NCI-H526 (cell line): Measurements from ENCODE around the gene RBM5.
"Not testable (repeated sequence)": the region's sequence is repeated elsewhere in the genome, so short reads cannot be mapped to it uniquely, and the experiment has no call there.

Experiments
- DNase-seq, 2 experiments: peaks; one replicate each; lab custom pipeline; 2025; lab: John Stamatoyannopoulos, UW

Gene RBM5

DNA sequence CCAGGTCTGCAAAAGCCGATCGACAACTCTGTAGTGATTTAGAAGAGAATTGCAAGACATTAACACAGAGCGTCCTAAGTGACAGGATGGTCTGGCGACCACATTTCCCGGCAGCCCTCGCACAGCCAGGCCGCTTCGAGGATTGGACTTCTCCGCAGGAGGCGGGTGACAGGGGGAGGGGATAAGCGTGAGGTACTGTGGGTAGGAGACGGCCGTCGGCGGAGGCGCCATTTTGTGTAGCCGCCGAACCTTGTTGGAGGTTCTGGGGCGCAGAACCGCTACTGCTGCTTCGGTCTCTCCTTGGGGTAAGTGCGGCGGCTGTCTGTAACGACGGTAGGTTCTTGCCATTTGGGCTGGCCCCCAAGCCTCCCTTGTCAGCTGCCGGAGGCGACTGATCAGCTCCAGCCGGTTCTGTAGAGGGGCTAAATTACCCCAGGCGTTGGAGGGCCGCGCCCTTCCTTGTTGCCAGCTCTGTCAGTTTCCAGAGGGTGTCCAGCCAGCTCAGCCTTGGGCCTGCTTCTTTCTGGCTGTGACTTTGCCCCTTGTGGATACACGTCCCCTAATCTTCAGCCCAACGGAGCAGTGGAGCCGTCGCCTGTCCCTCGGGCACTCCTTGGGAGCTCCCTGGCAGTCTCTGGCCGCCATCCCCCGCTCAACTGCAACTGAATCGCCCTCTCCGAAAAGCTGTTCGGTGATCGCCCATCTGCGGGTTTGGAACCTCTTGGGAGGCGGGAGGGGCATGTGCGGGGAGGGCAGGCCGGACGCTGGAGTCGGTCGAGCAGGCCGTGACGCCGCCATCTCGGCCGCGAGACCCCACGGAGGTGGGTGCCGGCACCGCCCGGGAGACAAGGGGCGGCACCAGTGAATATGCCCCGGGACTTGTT is at the start of gene RBM5:
TSS of gene RBM5 (plus strand) at position 195 of the 884 bp plus-strand sequence. CDS start 1,516 bp downstream, outside the sequence.
- DNase-seq, result peak; percentile 82 to 93

DNA sequence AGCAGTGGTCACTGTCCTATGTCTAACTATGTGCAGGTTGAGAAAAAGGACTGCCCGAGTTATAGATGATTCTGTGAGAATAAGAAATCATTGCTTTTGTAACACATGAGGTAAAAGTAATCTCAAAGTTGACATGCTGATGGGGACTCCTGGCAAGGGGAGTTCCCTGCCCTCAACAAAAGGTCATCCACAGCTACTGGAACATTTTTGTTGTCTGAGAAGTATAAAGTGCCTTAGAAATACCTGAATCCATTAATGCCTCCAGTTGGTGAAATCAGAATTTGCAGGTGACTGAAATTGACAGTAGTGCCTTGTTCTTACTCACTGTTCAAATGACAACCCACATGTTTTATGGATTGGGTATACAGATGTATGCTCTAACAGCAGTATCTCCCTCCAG is 43.7 kb upstream of the RBM5 start:
- DNase-seq, result no peak

DNA sequence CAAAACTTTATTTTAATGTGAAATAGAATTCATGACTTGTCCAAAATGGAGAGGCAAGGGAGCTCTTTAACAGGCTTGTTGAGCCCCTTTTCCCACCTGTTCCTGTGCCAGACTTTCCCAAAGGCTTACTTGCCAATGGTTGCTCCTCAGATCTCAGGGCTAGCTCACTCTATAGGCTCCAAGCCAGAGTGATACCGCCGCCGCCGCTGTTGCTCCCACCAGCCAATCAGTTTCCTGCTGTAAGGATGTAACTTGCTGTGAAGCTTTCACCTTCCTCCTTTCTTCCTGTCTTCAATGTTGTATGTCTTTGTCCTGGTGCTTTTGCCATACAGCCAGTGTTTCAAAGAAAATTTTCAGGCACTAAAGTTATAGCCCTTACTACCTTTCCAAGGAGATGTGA is 41.3 kb upstream of the RBM5 start:
- DNase-seq, result no peak

- DNase-seq, result peak; percentile 95 to 96
Observed at GRCh38 chr3:50050361-50050760, 38.4 kb upstream of the RBM5 start.

DNA sequence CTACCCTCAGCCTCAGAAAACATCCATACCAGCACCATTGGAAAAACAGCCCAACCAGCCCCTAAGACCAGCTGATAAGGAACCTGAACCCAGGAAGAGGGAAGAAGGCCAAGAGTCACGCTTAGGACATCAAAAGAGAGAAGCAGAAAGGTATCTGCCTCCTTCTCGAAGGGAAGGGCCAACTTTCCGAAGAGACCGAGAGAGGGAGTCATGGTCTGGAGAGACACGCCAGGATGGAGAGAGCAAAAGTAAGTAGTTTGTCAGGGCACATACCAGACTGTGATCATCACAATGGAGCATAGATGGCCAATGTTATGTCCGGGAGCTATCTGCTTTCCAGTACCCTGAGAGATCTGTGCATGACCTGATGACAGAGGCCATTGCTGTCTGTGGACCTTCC is 31.0 kb upstream of the RBM5 start:
- no peak for DNase-seq

DNA sequence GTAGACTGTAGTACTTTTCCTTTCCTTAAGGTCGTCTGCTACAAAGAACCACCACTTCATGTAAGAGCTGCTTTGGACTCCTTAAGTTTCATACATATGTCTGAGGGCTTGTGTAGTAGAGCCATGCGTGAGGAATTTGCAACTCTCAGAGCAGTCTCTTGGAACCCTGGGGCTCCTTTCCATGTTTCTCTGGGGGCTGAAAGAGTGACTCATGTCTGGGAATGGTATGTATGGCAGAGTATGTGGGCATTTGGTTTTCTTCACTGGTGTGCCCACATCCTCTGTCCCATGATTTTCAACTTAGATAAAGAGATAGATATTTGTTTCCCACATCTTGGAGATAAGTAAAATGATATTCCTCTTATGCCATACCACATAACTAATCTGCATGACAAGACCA is 20.6 kb upstream of the RBM5 start:
- no peak for DNase-seq

GRCh38 chr3:50078091-50078490 is 10.6 kb upstream of the RBM5 start:
- no peak for DNase-seq

DNA sequence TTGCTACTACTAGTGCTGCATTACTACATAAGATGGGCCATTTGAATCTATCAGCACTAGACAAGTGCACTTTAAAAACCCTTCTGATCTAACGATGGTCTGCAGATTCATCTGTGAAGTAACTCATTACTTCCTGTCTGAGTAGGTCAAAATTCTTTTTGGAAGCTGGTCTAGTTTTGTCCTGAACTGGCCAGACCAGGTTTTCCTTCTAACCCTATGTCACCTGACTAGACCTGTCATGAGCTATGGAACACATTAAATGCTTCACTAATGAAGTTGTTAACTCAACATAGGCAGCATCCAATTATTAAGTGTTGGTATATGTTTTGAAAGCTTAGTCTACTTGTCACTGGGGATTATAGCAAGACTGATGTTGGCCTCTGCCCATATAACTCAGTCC is 10.1 kb upstream of the RBM5 start:
- DNase-seq, result no peak

GRCh38 chr3:50084951-50085350 is 3.8 kb upstream of the RBM5 start:
- not testable (repeated sequence) for DNase-seq

- no peak for DNase-seq
Observed at GRCh38 chr3:50089609-50089945, 858 bp downstream of the RBM5 start.

- DNase-seq, result no peak
Observed at GRCh38 chr3:50090984-50091383, 2.3 kb downstream of the RBM5 start.

DNA sequence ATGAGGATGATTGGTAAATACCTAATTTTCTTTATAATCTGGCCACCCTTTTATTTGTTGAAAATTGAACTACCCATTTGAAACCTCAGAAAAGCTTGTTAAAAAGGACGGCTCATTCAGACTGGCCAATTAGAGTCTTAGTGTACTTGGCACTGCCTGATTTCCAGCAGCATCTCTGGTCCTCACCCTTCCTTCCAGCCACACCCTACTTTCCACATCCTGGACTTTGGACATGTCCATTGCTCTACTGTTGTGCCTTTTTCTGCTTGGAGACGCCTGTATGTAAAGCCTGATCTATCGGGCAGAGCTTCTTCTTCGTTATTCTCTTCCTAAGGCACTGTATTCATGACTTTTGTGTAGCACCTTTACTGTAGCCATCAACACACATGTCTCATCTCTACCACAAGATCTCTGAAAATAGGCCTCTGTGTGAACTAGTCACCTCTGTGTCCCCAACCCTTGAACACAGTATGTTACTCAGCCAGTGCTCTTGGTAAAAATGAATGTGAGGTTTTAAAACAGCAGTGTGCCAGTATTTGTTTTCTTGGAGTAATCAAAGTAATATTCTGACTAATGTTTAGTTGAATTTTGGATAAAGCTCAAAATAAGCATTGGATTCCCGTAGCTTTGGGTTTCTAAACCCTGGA is 6.8 kb downstream of the RBM5 start:
- DNase-seq, result no peak

- DNase-seq, result no peak
Observed at GRCh38 chr3:50100386-50100785, 11.7 kb downstream of the RBM5 start.

DNA sequence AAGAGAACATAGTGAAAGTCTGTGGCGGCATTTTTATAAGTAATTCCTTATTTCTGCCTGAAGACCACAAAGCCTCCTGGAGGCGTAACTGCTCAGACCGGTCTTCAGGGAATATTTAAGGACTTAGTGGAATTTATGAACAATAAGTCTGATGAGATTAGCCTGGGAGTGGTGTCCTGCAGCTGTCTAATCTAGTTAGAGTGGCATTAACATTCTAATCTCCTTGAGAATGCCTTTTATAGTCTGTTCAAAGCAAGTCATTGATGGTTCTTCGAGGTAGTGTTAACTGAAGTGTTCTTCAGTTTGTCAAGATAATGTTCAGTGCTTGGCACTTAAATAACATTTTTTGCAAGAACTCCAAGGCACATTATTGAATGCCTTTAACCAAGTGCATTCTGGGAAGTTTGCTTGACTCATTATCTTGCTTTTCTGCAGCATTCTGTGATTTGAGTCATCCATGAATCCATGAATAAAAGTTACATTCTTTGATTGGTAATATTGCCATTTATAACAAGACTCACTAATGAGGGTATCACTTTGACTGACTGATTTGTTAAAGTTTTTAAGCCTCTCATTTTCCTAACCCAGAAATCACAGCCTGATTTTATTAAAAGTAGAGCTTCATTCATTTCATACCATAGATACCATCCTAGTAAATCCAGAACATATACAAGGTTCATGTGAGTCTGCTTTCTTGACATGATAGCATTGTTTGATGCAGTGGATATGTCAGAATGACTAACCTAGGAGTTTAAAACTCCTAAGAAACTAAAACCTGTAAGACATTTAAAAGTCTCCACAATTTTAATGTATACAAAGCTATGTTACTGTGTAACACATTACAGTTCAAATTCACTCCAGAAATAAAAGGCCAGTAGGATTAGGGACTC is 12.5 kb downstream of the RBM5 start:
- no peak for DNase-seq

DNA sequence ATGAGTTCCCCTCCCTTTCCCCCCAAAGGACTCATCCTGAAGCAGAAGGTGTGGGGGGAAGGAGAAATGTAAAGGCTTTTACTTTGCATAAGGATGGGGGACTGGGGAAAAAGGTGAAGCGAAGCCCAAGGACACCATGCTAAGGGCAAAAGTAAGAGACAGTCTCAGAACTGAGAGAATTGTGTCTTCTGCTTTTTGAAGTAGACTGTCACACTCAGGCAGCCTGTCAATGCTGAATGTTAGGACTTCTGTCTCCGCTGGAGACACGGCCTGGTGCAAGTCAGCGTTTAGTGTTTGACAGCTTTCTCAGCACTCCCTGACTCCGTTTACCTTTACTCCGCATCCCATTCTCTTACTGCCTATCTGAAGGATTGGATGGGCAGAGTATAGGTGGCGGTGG is 13.8 kb downstream of the RBM5 start:
- DNase-seq, result no peak

- DNase-seq, result no peak
Observed at GRCh38 chr3:50111757-50112156, 23.0 kb downstream of the RBM5 start.

DNA sequence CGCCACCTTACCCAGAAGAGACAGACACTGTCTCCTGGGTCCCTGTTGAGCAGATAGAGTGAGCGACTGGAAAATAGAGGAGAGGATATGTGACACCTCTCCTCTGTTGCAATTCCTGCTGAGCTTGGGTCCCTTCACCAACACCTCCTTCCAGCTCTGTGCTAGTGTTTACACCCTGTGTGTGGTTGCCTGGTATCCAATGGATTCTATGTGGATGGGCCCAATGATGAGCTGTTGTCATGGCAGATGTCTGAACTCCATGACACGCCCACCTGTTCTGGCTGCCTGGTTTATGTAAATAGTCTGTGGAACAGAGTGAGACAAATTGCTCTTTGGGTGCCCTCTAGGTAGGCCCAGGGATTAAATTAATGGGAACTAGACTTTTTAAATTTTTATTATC is 23.7 kb downstream of the RBM5 start:
- peak; percentile 75 to 81 for DNase-seq

GRCh38 chr3:50117120-50117519 is 28.4 kb downstream of the RBM5 start:
- no peak for DNase-seq

- DNase-seq, result no peak
Observed at GRCh38 chr3:50118237-50118636, 29.5 kb downstream of the RBM5 start.

GRCh38 chr3:50119786-50120185 is 31.1 kb downstream of the RBM5 start:
- DNase-seq, result no peak

DNA sequence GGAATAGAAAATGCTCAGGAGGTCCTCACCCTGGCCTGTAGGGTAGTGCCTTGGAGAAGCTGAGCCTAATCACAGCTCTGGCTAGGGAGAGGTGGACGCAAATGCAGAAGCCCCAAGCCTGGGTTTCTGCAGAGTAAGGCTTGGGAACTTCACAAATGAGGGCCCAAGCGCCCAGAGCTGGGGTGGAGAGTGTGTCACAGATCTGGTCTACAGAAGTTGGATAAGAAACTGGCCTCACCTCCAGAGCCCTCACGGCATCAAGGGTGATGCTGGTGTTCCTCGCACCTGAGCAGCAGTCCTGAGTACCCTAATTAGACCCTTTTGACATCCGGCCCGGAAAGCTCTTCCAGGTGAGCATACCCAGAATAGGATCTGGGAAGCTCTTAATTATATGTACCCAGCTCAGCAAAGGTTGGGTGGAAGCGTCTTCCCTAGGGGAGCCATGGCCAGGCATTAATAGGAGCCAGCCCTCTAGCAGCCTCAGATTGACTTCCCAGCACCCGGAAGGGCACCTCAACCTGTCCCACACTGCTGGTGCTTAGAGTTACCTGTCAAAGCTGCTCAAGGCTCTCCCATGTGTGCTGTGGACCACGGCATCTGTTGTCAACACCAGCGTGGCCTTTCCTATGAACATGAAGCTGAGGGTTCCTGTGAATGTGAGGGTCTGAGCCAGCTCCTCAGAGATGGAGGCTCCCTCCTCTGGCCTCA is 31.8 kb downstream of the RBM5 start:
- DNase-seq, result peak in 1 of 2 experiments; percentile 32
